Measurements from ENCODE around the gene TOR1A. TPM values are rescaled to one million over a fixed set of nuclear protein-coding genes. Genes with fewer than 3 reads are reported as not detected.

The TOR1A gene
- total RNA-seq, 1 experiment from 2014 or later = 32.2 TPM

- Mint-ChIP-seq H3K36me3 (ENCODE audit: insufficient read depth, unreplicated experiment) (peaks cover 5% of the 10 kb centered on the region), H3K27me3 (ENCODE audit: insufficient read depth, unreplicated experiment) (no peaks in the 10 kb centered on the region), H3K27ac (ENCODE audit: unreplicated experiment) (no peak overlapping the region), H3K4me3 (ENCODE audit: unreplicated experiment) (no peak overlapping the region), H3K9me3 (ENCODE audit: unreplicated experiment) (no peaks in the 10 kb centered on the region), H3K4me1 (ENCODE audit: low read depth, unreplicated experiment) (no peaks in the 10 kb centered on the region)
- intact Hi-C loops (cut with micrococcal nuclease; ENCODE audit: unreplicated experiment) = no loop called here
- no peak overlapping the region for H3K4me3 ChIP-seq (ENCODE audit: low read depth, low read length)
- H3K36me3 ChIP-seq (ENCODE audit: control insufficient read depth, insufficient read depth, low read length) = no peaks in the 10 kb centered on the region
- TF ChIP-seq, protein P1, sequence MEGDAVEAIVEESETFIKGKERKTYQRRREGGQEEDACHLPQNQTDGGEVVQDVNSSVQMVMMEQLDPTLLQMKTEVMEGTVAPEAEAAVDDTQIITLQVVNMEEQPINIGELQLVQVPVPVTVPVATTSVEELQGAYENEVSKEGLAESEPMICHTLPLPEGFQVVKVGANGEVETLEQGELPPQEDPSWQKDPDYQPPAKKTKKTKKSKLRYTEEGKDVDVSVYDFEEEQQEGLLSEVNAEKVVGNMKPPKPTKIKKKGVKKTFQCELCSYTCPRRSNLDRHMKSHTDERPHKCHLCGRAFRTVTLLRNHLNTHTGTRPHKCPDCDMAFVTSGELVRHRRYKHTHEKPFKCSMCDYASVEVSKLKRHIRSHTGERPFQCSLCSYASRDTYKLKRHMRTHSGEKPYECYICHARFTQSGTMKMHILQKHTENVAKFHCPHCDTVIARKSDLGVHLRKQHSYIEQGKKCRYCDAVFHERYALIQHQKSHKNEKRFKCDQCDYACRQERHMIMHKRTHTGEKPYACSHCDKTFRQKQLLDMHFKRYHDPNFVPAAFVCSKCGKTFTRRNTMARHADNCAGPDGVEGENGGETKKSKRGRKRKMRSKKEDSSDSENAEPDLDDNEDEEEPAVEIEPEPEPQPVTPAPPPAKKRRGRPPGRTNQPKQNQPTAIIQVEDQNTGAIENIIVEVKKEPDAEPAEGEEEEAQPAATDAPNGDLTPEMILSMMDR (IDR thresholded peaks at IDR 0.05; ENCODE audit: insufficient read depth in 1 of 2, low read depth in 1 of 2, low read length in 1 of 2, severe bottlenecking in 1 of 2, unreplicated experiment in 1 of 2) = no peak
- no peaks in the 10 kb centered on the region; the same call in 1 of the 2 replicates for H3K4me1 ChIP-seq
- POLR2A ChIA-PET = interaction anchor here (0.5 kb wide), 1 partner anchor 44 kb away, joined by 4 read pairs; no protein-coding TSS in a partner anchor
- DNase-seq = no peak
- CTCF ChIA-PET = interaction anchor here (0.7 kb wide), 1 partner anchor 335 kb away, joined by 9 read pairs; no protein-coding TSS in a partner anchor
- no TSS peak for BruUV-seq (replicated peaks)
- no peaks in the 10 kb centered on the region for H3K9me3 ChIP-seq
- H3K27me3 ChIP-seq (replicated peaks; ENCODE audit: control insufficient read depth, insufficient read depth, low read length) = no peaks in the 10 kb centered on the region
Observed at GRCh38 chr9:129851821-129852220, 27.9 kb upstream of the TOR1A start.

DNA sequence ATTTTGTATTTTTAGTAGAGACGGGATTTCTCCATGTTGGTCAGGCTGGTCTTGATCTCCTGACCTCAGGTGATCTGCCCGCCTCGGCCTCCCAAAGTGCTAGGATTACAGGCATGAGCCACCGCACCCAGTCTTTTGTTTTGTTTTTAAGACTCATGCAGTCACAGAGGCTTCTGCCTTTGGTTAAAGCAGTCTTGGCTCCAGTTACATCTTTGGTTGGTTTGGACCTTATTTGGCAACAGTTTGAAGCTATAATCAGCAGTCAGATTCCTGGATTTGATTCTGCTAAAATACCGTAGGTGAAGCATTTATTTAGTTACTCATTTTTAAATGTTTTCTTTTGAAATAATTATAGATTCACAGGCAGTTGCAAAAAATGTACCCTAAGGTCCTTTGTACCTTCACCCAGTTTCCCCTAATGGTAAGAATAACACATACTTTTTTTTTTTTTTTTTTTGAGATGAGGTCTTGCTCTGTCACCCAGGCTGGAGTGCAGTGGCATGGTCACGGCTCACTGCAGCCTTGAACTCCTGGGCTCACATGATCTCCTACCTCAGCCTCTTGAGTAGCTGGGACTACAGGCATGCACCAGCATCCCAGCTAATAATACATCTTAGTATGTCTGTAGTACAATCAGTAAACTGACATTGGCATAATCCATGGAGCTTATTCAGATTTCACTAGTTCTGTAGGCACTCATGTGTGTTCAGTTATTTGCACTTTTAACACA, 27.1 kb upstream of the TOR1A start:
- Mint-ChIP-seq H3K27ac (ENCODE audit: unreplicated experiment) (no peak overlapping the region), H3K4me3 (ENCODE audit: unreplicated experiment) (no peak overlapping the region), H3K36me3 (ENCODE audit: insufficient read depth, unreplicated experiment) (peaks cover 5% of the 10 kb centered on the region), H3K9me3 (ENCODE audit: unreplicated experiment) (no peaks in the 10 kb centered on the region), H3K27me3 (ENCODE audit: insufficient read depth, unreplicated experiment) (no peaks in the 10 kb centered on the region), H3K4me1 (ENCODE audit: low read depth, unreplicated experiment) (no peaks in the 10 kb centered on the region)
- H3K4me3 ChIP-seq (ENCODE audit: low read depth, low read length) = no peak overlapping the region
- H3K36me3 ChIP-seq (ENCODE audit: control insufficient read depth, insufficient read depth, low read length) = no peaks in the 10 kb centered on the region
- H3K27me3 ChIP-seq (replicated peaks; ENCODE audit: control insufficient read depth, insufficient read depth, low read length) = no peaks in the 10 kb centered on the region
- no peak for DNase-seq
- no peaks in the 10 kb centered on the region for H3K9me3 ChIP-seq
- CTCF ChIA-PET = interaction anchor here (0.7 kb wide), 1 partner anchor 336 kb away, joined by 9 read pairs; no protein-coding TSS in a partner anchor
- intact Hi-C loops (cut with micrococcal nuclease; ENCODE audit: unreplicated experiment) = no loop called here
- no peaks in the 10 kb centered on the region; the same call in 1 of the 2 replicates for H3K4me1 ChIP-seq
- POLR2A ChIA-PET = no interaction called here
- TF ChIP-seq, protein P1 (IDR thresholded peaks at IDR 0.05; ENCODE audit: insufficient read depth in 1 of 2, low read depth in 1 of 2, low read length in 1 of 2, severe bottlenecking in 1 of 2, unreplicated experiment in 1 of 2) = no peak
- no TSS peak for BruUV-seq (replicated peaks)

- H3K4me3 ChIP-seq (ENCODE audit: low read depth, low read length) = no peak overlapping the region
- Mint-ChIP-seq H3K27ac (ENCODE audit: unreplicated experiment) (no peak overlapping the region), H3K4me1 (ENCODE audit: low read depth, unreplicated experiment) (no peaks in the 10 kb centered on the region), H3K36me3 (ENCODE audit: insufficient read depth, unreplicated experiment) (no peaks in the 10 kb centered on the region), H3K4me3 (ENCODE audit: unreplicated experiment) (no peak overlapping the region), H3K9me3 (ENCODE audit: unreplicated experiment) (no peaks in the 10 kb centered on the region), H3K27me3 (ENCODE audit: insufficient read depth, unreplicated experiment) (no peaks in the 10 kb centered on the region)
- H3K36me3 ChIP-seq (ENCODE audit: control insufficient read depth, insufficient read depth, low read length) = no peaks in the 10 kb centered on the region
- no peak for DNase-seq
- ChIA-PET POLR2A (no interaction called here), CTCF (no interaction called here)
- H3K27me3 ChIP-seq (replicated peaks; ENCODE audit: control insufficient read depth, insufficient read depth, low read length) = no peaks in the 10 kb centered on the region
- intact Hi-C loops (cut with micrococcal nuclease; ENCODE audit: unreplicated experiment) = no loop called here
- H3K4me1 ChIP-seq = no peaks in the 10 kb centered on the region; the same call in 1 of the 2 replicates
- BruUV-seq (replicated peaks) = no TSS peak
- TF ChIP-seq, protein P1 (IDR thresholded peaks at IDR 0.05; ENCODE audit: insufficient read depth in 1 of 2, low read depth in 1 of 2, low read length in 1 of 2, severe bottlenecking in 1 of 2, unreplicated experiment in 1 of 2) = no peak
- H3K9me3 ChIP-seq = no peaks in the 10 kb centered on the region
Observed at GRCh38 chr9:129849901-129850300, 26.0 kb upstream of the TOR1A start.
